K562 (cell line): ENCODE measurements around the gene ALG8. TPM values are rescaled to one million over a fixed set of nuclear protein-coding genes. Genes with fewer than 3 reads are reported as not detected.
A peak's percentile ranks its signal among the peaks of the same experiment; 100 is the strongest.

Source experiments
- E2F5 ChIP-seq: sonication (generic); formaldehyde crosslinking; IDR thresholded peaks from 2 replicates; pipeline ENCODE4 v1.8.0; 2022; ENCODE audit warnings: mild to moderate bottlenecking, missing genetic modification reagents
- MEIS2 ChIP-seq: fragments of 450-650 bp; IDR thresholded peaks from 2 replicates; pipeline ENCODE4 v1.6.1; 2014; ENCODE audit warnings: mild to moderate bottlenecking; ENCODE audit not compliant: partially characterized antibody
- RFX7 ChIP-seq: fragments of 250-450 bp; sonication (Bioruptor Pico); IDR thresholded peaks from 2 replicates; pipeline ENCODE4 v1.5.1; 2021; ENCODE audit warnings: mild to moderate bottlenecking
- SP1 ChIP-seq: sonication (generic); formaldehyde crosslinking; IDR thresholded peaks from 2 replicates; pipeline ENCODE4 v1.8.1; 2022; ENCODE audit warnings: mild to moderate bottlenecking, missing genetic modification reagents
- ZNF592 ChIP-seq: fragments of 450-650 bp; IDR thresholded peaks from 2 replicates; pipeline ENCODE4 v1.6.1; 2017; ENCODE audit warnings: antibody characterized with exemption, mild to moderate bottlenecking
- ZNF668 ChIP-seq: fragments of 250-450 bp; sonication (Bioruptor Pico); IDR thresholded peaks from 2 replicates; pipeline ENCODE4 v1.8.0; 2022; ENCODE audit warnings: mild to moderate bottlenecking, inconsistent platforms
- polyA plus RNA-seq, 8 experiments: library from polyadenylated mRNA; depleted of rRNA in 4 of 8; stranded (reverse) in 5 of 8; unstranded in 3 of 8; fragments of >200 nt; fragmentation: Nextera tagmentation in 2 of 8; fragmentation: Illumina TruSeq in 1 of 8; extraction: Ambion mirVana in 2 of 8; extraction: Trizol in 1 of 8; gene quantifications; 2 replicates each; pipeline versions ENCODE4 v1.2.1 to v1.2.3, GENCODE V29; 2011 to 2014; ENCODE audit warnings: inconsistent platforms in 1 of 8, missing spikeins in 1 of 8
- total RNA-seq, 7 experiments: library from RNA; depleted of rRNA in 6 of 7; stranded (reverse); fragments of >200 nt in 6 of 7; fragmentation: Illumina TruSeq in 2 of 7; extraction: Trizol in 2 of 7; gene quantifications; 2 replicates each; pipeline versions ENCODE4 v1.2.1 to v1.2.3, GENCODE V29; 2011 to 2021; ENCODE audit warnings: low replicate concordance in 1 of 7

The ALG8 gene
- total and polyA plus RNA-seq, 9 of the 15 experiments (the other 6 are each of a cell fraction or from before 2014, with no cell fraction given): 59.3 to 189 (median 106) TPM

- no peak for TF ChIP-seq E2F5 (CRISPR knock-in tag)
- TF ChIP-seq MEIS2: peak; percentile 20
- no peak for TF ChIP-seq ZNF668 (CRISPR knock-in tag)
- TF ChIP-seq ZNF592: peak; percentile 53; the same call in 1 of the 2 replicates
- TF ChIP-seq RFX7: no peak
- no peak for TF ChIP-seq SP1 (CRISPR knock-in tag)
- TF ChIP-seq, all 486 proteins: peak for 3
Measured at GRCh38 chr11:78168539-78169477, 29.4 kb upstream of the ALG8 start (continued).
